Measurements from ENCODE around the gene HSPB6. TPM values are rescaled to one million over a fixed set of nuclear protein-coding genes. Genes with fewer than 3 reads are reported as not detected.

Gene HSPB6
- total and polyA plus RNA-seq, 4 donors, result 2.7 to 17.7 (median 5.6) TPM

- TF ChIP-seq NR2F2 (IDR thresholded peaks at IDR 0.05) (no peak), HNF4G (IDR thresholded peaks at IDR 0.05) (no peak)
Measured at GRCh38 chr19:35780717-35781116, 23.9 kb upstream of the HSPB6 start (continued).

GRCh38 chr19:35780058-35780457 lies 23.2 kb upstream of the HSPB6 start:
- Histone ChIP-seq H3K27ac (ENCODE audit: low read depth in 1 of 2, low read length in 2 of 2) (no peak overlapping the region), H3K4me1 (ENCODE audit: control insufficient read depth in 4 of 4, insufficient read depth in 4 of 4, low read length in 3 of 4) (peaks cover 0 to 3% (median 2%) of the 10 kb centered on the region in 4 donors), H3K36me3 (ENCODE audit: control insufficient read depth in 4 of 4, insufficient read depth in 3 of 4, low read depth in 1 of 4, low read length in 3 of 4) (peaks cover 0 to 1% (median 0%) of the 10 kb centered on the region in 4 donors), H3K9ac (ENCODE audit: low read depth in 1 of 2, low read length in 2 of 2) (no peak overlapping the region), H3K4me3 (ENCODE audit: low read depth in 1 of 3, low read length in 3 of 3) (no peak overlapping the region), H3K9me3 (ENCODE audit: control insufficient read depth in 4 of 4, low read length in 3 of 4) (no peaks in the 10 kb centered on the region), H3K27me3 (ENCODE audit: control insufficient read depth in 4 of 4, insufficient read depth in 4 of 4, low read length in 3 of 4) (no peaks in the 10 kb centered on the region)
- TF ChIP-seq RXRA (IDR thresholded peaks at IDR 0.05) (no peak), RAD21 (IDR thresholded peaks at IDR 0.05) (no peak), EGR1 (IDR thresholded peaks at IDR 0.05; ENCODE audit: low read depth in 2 of 2) (no peak), NR2F2 (IDR thresholded peaks at IDR 0.05) (no peak), HNF4G (IDR thresholded peaks at IDR 0.05) (no peak), CTCF (IDR thresholded peaks at IDR 0.05; ENCODE audit: low read depth, low read length, missing input control) (no peak), SP1 (IDR thresholded peaks at IDR 0.05) (no peak), TAF1 (conservative IDR thresholded peaks at IDR 0.05) (no peak), GABPA (IDR thresholded peaks at IDR 0.05 in 1 of 2, conservative IDR thresholded peaks at IDR 0.05 in 1 of 2) (no peak), HNF4A (conservative IDR thresholded peaks at IDR 0.05) (no peak), JUND (IDR thresholded peaks at IDR 0.05) (no peak), FOXA1 (IDR thresholded peaks at IDR 0.05) (no peak), FOXA2 (IDR thresholded peaks at IDR 0.05) (no peak)
- TF ChIP-seq, protein P1, sequence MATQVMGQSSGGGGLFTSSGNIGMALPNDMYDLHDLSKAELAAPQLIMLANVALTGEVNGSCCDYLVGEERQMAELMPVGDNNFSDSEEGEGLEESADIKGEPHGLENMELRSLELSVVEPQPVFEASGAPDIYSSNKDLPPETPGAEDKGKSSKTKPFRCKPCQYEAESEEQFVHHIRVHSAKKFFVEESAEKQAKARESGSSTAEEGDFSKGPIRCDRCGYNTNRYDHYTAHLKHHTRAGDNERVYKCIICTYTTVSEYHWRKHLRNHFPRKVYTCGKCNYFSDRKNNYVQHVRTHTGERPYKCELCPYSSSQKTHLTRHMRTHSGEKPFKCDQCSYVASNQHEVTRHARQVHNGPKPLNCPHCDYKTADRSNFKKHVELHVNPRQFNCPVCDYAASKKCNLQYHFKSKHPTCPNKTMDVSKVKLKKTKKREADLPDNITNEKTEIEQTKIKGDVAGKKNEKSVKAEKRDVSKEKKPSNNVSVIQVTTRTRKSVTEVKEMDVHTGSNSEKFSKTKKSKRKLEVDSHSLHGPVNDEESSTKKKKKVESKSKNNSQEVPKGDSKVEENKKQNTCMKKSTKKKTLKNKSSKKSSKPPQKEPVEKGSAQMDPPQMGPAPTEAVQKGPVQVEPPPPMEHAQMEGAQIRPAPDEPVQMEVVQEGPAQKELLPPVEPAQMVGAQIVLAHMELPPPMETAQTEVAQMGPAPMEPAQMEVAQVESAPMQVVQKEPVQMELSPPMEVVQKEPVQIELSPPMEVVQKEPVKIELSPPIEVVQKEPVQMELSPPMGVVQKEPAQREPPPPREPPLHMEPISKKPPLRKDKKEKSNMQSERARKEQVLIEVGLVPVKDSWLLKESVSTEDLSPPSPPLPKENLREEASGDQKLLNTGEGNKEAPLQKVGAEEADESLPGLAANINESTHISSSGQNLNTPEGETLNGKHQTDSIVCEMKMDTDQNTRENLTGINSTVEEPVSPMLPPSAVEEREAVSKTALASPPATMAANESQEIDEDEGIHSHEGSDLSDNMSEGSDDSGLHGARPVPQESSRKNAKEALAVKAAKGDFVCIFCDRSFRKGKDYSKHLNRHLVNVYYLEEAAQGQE (IDR thresholded peaks at IDR 0.05), result no peak
- TF ChIP-seq, protein P2, sequence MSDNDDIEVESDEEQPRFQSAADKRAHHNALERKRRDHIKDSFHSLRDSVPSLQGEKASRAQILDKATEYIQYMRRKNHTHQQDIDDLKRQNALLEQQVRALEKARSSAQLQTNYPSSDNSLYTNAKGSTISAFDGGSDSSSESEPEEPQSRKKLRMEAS (IDR thresholded peaks at IDR 0.05), result no peak
- TF ChIP-seq, protein P3, sequence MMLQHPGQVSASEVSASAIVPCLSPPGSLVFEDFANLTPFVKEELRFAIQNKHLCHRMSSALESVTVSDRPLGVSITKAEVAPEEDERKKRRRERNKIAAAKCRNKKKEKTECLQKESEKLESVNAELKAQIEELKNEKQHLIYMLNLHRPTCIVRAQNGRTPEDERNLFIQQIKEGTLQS (IDR thresholded peaks at IDR 0.05), result no peak
- TF ChIP-seq, protein P4, sequence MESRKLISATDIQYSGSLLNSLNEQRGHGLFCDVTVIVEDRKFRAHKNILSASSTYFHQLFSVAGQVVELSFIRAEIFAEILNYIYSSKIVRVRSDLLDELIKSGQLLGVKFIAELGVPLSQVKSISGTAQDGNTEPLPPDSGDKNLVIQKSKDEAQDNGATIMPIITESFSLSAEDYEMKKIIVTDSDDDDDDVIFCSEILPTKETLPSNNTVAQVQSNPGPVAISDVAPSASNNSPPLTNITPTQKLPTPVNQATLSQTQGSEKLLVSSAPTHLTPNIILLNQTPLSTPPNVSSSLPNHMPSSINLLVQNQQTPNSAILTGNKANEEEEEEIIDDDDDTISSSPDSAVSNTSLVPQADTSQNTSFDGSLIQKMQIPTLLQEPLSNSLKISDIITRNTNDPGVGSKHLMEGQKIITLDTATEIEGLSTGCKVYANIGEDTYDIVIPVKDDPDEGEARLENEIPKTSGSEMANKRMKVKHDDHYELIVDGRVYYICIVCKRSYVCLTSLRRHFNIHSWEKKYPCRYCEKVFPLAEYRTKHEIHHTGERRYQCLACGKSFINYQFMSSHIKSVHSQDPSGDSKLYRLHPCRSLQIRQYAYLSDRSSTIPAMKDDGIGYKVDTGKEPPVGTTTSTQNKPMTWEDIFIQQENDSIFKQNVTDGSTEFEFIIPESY (IDR thresholded peaks at IDR 0.05), result no peak
- DNase-seq (ENCODE audit: low spot score), result no peak
- 97% methylated on average over 16 of the region's 16 CpGs for WGBS
